GM18526 (cell line): ENCODE measurements around the gene ZNG1B.
"Not testable (repeated sequence)": the region's sequence is repeated elsewhere in the genome, so short reads cannot be mapped to it uniquely, and the experiment has no call there.

Experiments
- POLR2A ChIP-seq: IDR thresholded peaks from 3 replicates; pipeline ENCODE4 v1.6.1; 2011; ENCODE audit not compliant: insufficient read length; ENCODE audit errors: extremely low read depth

ZNG1B gene

GRCh38 chr2:113437508-113438465, at the start of gene ZNG1B:
TSS of gene ZNG1B (plus strand) at chr2:113437691. CDS start at chr2:113437869, 178 bp downstream.
- not testable (repeated sequence) for TF ChIP-seq POLR2A

GRCh38 chr2:113390124-113390849, 47.2 kb upstream of the ZNG1B start:
- TF ChIP-seq POLR2A, result no peak

- no peak for TF ChIP-seq POLR2A
Measured at GRCh38 chr2:113391073-113391472, 46.4 kb upstream of the ZNG1B start.

GRCh38 chr2:113406114-113406513, 31.4 kb upstream of the ZNG1B start:
- no peak for TF ChIP-seq POLR2A

- no peak for TF ChIP-seq POLR2A
Measured at GRCh38 chr2:113407446-113408099, 29.9 kb upstream of the ZNG1B start.

GRCh38 chr2:113498365-113498764, 60.9 kb downstream of the ZNG1B start, which contains the start of gene FOXD4L1:
TSS of gene FOXD4L1 (plus strand) at chr2:113498665. CDS start at chr2:113499257, 592 bp downstream.
- TF ChIP-seq POLR2A, result not testable (repeated sequence)
